GM12892 (cell line): ENCODE data around the gene SLC12A5.

Source experiments
- POLR2A ChIP-seq: IDR thresholded peaks from 2 replicates; pipeline ENCODE4 v1.6.1; 2011; ENCODE audit warnings: low read depth, low read length, control low read depth
- POLR2AphosphoS5 ChIP-seq: IDR thresholded peaks from 2 replicates; pipeline ENCODE4 v1.6.1; 2011; ENCODE audit warnings: low read depth, low read length, control low read depth

GRCh38 chr20:46010491-46011391 is 18.3 kb upstream of the SLC12A5 start:
- TF ChIP-seq POLR2AphosphoS5 (no peak), POLR2A (no peak)
